AG10803 (cell line): ENCODE measurements around the gene MYO18B.

Experiments
- DNase-seq: peaks from one replicate; pipeline ENCODE4 v3.0.0; 2010; ENCODE audit warnings: low read depth
- H3K4me3 ChIP-seq: 2 replicates; pipeline ENCODE4 v1.5.1; 2011; ENCODE audit warnings: mild to moderate bottlenecking, low read length, control low read depth
- CTCF ChIP-seq: conservative IDR thresholded peaks from 2 replicates; pipeline ENCODE4 v1.5.1; 2011; ENCODE audit warnings: mild to moderate bottlenecking, low read length, control low read depth, inconsistent platforms

The MYO18B gene

GRCh38 chr22:25935266-25936058 lies 193.5 kb downstream of the MYO18B start:
- DNase-seq = no peak
- no peak for TF ChIP-seq CTCF
- H3K4me3 ChIP-seq = no peak overlapping the region

GRCh38 chr22:25938151-25938550 lies 196.2 kb downstream of the MYO18B start:
- H3K4me3 ChIP-seq = no peak overlapping the region
- no peak for DNase-seq
- no peak for TF ChIP-seq CTCF

GRCh38 chr22:25939384-25939783 lies 197.4 kb downstream of the MYO18B start:
- DNase-seq = no peak
- TF ChIP-seq CTCF = no peak
- no peak overlapping the region for H3K4me3 ChIP-seq

GRCh38 chr22:25940479-25940878 lies 198.5 kb downstream of the MYO18B start:
- no peak for DNase-seq
- no peak overlapping the region for H3K4me3 ChIP-seq
- TF ChIP-seq CTCF = no peak

- no peak overlapping the region for H3K4me3 ChIP-seq
- no peak for DNase-seq
Measured at GRCh38 chr22:25941365-25941960, 199.5 kb downstream of the MYO18B start.

GRCh38 chr22:25942115-25942855 lies 200.3 kb downstream of the MYO18B start:
- no peak for DNase-seq
- no peak for TF ChIP-seq CTCF
- no peak overlapping the region for H3K4me3 ChIP-seq

More at GRCh38 chr22:25941365-25941960, 199.5 kb downstream of the MYO18B start:
- no peak for TF ChIP-seq CTCF
